H1 (cell line): Measurements from ENCODE around the gene SRD5A3. TPM values are rescaled to one million over a fixed set of nuclear protein-coding genes. Genes with fewer than 3 reads are reported as not detected.
"Not testable (repeated sequence)": the region's sequence is repeated elsewhere in the genome, so short reads cannot be mapped to it uniquely, and the experiment has no call there.

ENCODE experiments used
- CTCF ChIA-PET: fragments of 300-600 bp; sonication (Branson Sonifier 250); formaldehyde crosslinking; loops from one replicate; lab custom pipeline; 2021; ENCODE audit not compliant: partially characterized antibody; lab: Charles Lee
- POLR2A ChIA-PET: fragments of 300-600 bp; sonication (Branson Sonifier 250); formaldehyde crosslinking; loops from one replicate; lab custom pipeline; 2021; ENCODE audit warnings: inconsistent platforms; ENCODE audit not compliant: partially characterized antibody; lab: Charles Lee
- DNase-seq, 2 experiments: peaks; one replicate each; pipeline versions ENCODE4 v3.0.0 to v3.0.0-alpha.2; 2010 to 2022; ENCODE audit warnings: low spot score in 2 of 2, low read depth in 1 of 2, mixed read lengths in 1 of 2
- FAIRE-seq: peaks from 2 replicates; lab custom pipeline; 2011; peaks lifted over from hg19 to GRCh38; lab: Jason Lieb, UNC
- H2AFZ ChIP-seq: 2 replicates; pipeline ENCODE4 v1.8.1; 2012; ENCODE audit warnings: low read length, inconsistent platforms
- H2AK5ac ChIP-seq: 2 replicates; pipeline ENCODE4 v1.6.1; 2013; ENCODE audit warnings: low read depth, low read length
- H2BK120ac ChIP-seq: replicated peaks from 2 replicates; pipeline ENCODE3; 2013; ENCODE audit warnings: low read depth, low read length, inconsistent platforms
- H2BK12ac ChIP-seq: 2 replicates; pipeline ENCODE4 v1.6.1; 2013; ENCODE audit warnings: low read depth, low read length
- H2BK15ac ChIP-seq: 2 replicates; pipeline ENCODE4 v1.6.1; 2013; ENCODE audit warnings: low read length
- H2BK20ac ChIP-seq: 2 replicates; pipeline ENCODE4 v1.6.1; 2013; ENCODE audit warnings: low read length
- H2BK5ac ChIP-seq: 2 replicates; pipeline ENCODE4 v1.6.1; 2013; ENCODE audit warnings: low read depth, low read length
- H3K14ac ChIP-seq: 2 replicates; pipeline ENCODE4 v1.6.1; 2013; ENCODE audit warnings: inconsistent platforms; ENCODE audit not compliant: insufficient read length
- H3K18ac ChIP-seq: 2 replicates; pipeline ENCODE4 v1.6.1; 2013; ENCODE audit warnings: low read length; ENCODE audit errors: extremely low read depth
- H3K23ac ChIP-seq: 2 replicates; pipeline ENCODE4 v1.6.1; 2013; ENCODE audit warnings: inconsistent platforms; ENCODE audit not compliant: insufficient read length
- H3K23me2 ChIP-seq: 2 replicates; pipeline ENCODE4 v1.6.1; 2013; ENCODE audit warnings: low read depth, low read length
- H3K27ac ChIP-seq: 2 replicates; pipeline ENCODE4 v1.6.1; 2011; ENCODE audit warnings: low read depth, low read length, inconsistent platforms
- H3K27me3 ChIP-seq, 4 experiments: replicated peaks in 1 of 4; 1 replicate in 1 of 4; 2 replicates in 3 of 4; pipeline versions ENCODE4 v1.6.1 to v1.8.1; 2011 to 2013; ENCODE audit warnings: low read length in 3 of 4, mild to moderate bottlenecking in 3 of 4, inconsistent platforms in 2 of 4, mixed read lengths in 2 of 4, moderate library complexity in 1 of 4; ENCODE audit not compliant: control insufficient read depth in 3 of 4, insufficient read depth in 3 of 4; ENCODE audit errors: extremely low read depth in 1 of 4
- H3K36me3 ChIP-seq, 4 experiments: 2 replicates each; pipeline versions ENCODE4 v1.6.1 to v1.8.1; 2011 to 2013; ENCODE audit warnings: mild to moderate bottlenecking in 4 of 4, low read length in 3 of 4, moderate library complexity in 2 of 4, control low read depth in 1 of 4, inconsistent platforms in 1 of 4; ENCODE audit not compliant: insufficient read depth in 4 of 4, control insufficient read depth in 2 of 4
- H3K4ac ChIP-seq: replicated peaks from 2 replicates; pipeline ENCODE3; 2013; ENCODE audit warnings: low read length, low read depth, mixed read lengths, inconsistent platforms; ENCODE audit not compliant: insufficient read length
- H3K4me1 ChIP-seq, 4 experiments: replicated peaks in 1 of 4; 1 replicate in 1 of 4; 2 replicates in 3 of 4; pipeline versions ENCODE4 v1.6.1 to v1.8.1; 2011 to 2013; ENCODE audit warnings: low read length in 3 of 4, inconsistent platforms in 2 of 4, mixed read lengths in 1 of 4; ENCODE audit not compliant: insufficient read depth in 4 of 4, control insufficient read depth in 3 of 4
- H3K4me2 ChIP-seq, 2 experiments: 2 replicates each; pipeline versions ENCODE4 v1.6.1 to v1.8.1; 2011 to 2013; ENCODE audit warnings: low read depth in 2 of 2, low read length in 2 of 2, control low read depth in 1 of 2, inconsistent platforms in 1 of 2, mild to moderate bottlenecking in 1 of 2; ENCODE audit not compliant: insufficient read depth in 1 of 2
- H3K4me3 ChIP-seq, 4 experiments: fragments of 200-600, 300-600 bp in 1 of 4; sonication (generic), shearing (Covaris generic), sonication (Bioruptor Twin) in 1 of 4; 2 replicates each; pipeline versions ENCODE4 v1.5.1 to v1.8.1; 2011 to 2016; ENCODE audit warnings: low read length in 4 of 4, low read depth in 3 of 4, control low read depth in 2 of 4, inconsistent platforms in 2 of 4, mild to moderate bottlenecking in 2 of 4, mixed read lengths in 1 of 4, moderate library complexity in 1 of 4; ENCODE audit not compliant: insufficient read depth in 2 of 4; ENCODE audit errors: extremely low read depth in 1 of 4
- H3K56ac ChIP-seq: replicated peaks from 2 replicates; pipeline ENCODE3; 2013; ENCODE audit warnings: low read depth, mild to moderate bottlenecking, mixed read lengths, low read length, inconsistent platforms; ENCODE audit not compliant: insufficient read length
- H3K79me1 ChIP-seq: 2 replicates; pipeline ENCODE4 v1.6.1; 2013; ENCODE audit warnings: low read depth, low read length, control low read depth
- H3K79me2 ChIP-seq, 2 experiments: 2 replicates each; pipeline versions ENCODE4 v1.6.1 to v1.8.1; 2012 to 2013; ENCODE audit warnings: low read length in 2 of 2, mild to moderate bottlenecking in 2 of 2, inconsistent platforms in 1 of 2; ENCODE audit not compliant: insufficient read depth in 2 of 2, control insufficient read depth in 1 of 2
- H3K9ac ChIP-seq, 4 experiments: replicated peaks in 1 of 4; 1 replicate in 1 of 4; 2 replicates in 3 of 4; pipeline versions ENCODE4 v1.6.1 to v1.8.1; 2011 to 2013; ENCODE audit warnings: low read depth in 3 of 4, low read length in 3 of 4, control low read depth in 2 of 4, mild to moderate bottlenecking in 2 of 4, moderate library complexity in 2 of 4, inconsistent platforms in 1 of 4; ENCODE audit errors: extremely low read depth in 1 of 4
- H3K9me3 ChIP-seq, 2 experiments: 2 replicates each; pipeline versions ENCODE4 v1.6.1 to v1.8.1; 2012 to 2013; ENCODE audit warnings: mild to moderate bottlenecking in 2 of 2, moderate library complexity in 2 of 2, control low read depth in 1 of 2, inconsistent platforms in 1 of 2, low read depth in 1 of 2, low read length in 1 of 2, mixed read lengths in 1 of 2; ENCODE audit not compliant: insufficient read depth in 2 of 2
- H4K20me1 ChIP-seq, 2 experiments: replicated peaks in 1 of 2; 2 replicates each; pipeline versions ENCODE3 to v1.8.1; 2011 to 2013; ENCODE audit warnings: inconsistent platforms in 2 of 2, low read length in 2 of 2, mild to moderate bottlenecking in 1 of 2; ENCODE audit not compliant: insufficient read depth in 2 of 2, control insufficient read depth in 1 of 2
- H4K5ac ChIP-seq: 2 replicates; pipeline ENCODE4 v1.6.1; 2013; ENCODE audit warnings: low read length, low read depth, mixed read lengths, inconsistent platforms; ENCODE audit not compliant: insufficient read length
- H4K8ac ChIP-seq: 2 replicates; pipeline ENCODE4 v1.8.0; 2013; ENCODE audit warnings: mild to moderate bottlenecking, moderate library complexity, low read length, inconsistent platforms; ENCODE audit not compliant: insufficient read depth; ENCODE audit errors: extremely low read depth
- H4K91ac ChIP-seq: replicated peaks from 2 replicates; pipeline ENCODE3; 2013; ENCODE audit warnings: low read length, mixed read lengths, inconsistent platforms; ENCODE audit not compliant: insufficient read length
- POLR2AphosphoS5 ChIP-seq: IDR thresholded peaks from 2 replicates; pipeline ENCODE4 v1.6.1; 2011; ENCODE audit warnings: low read depth, low read length
- RFX5 ChIP-seq: IDR thresholded peaks from 2 replicates; pipeline ENCODE4 v1.6.1; 2011; ENCODE audit warnings: low read depth, low read length, improper control_type of control experiment, borderline replicate concordance
- WGBS, 2 experiments: shearing (Covaris generic) in 1 of 2; methylation state at CpG; one replicate each; pipeline versions ENCODE4 v1.1.6 to v1.1.7; 2013 to 2015; ENCODE audit warnings: low lambda C conversion rate in 2 of 2, mixed read lengths in 2 of 2, inconsistent platforms in 1 of 2, low coverage in 1 of 2, missing lambda C conversion rate in 1 of 2; ENCODE audit not compliant: insufficient replicate concordance in 2 of 2, insufficient coverage in 1 of 2, insufficient read length in 1 of 2; ENCODE audit errors: extremely low coverage in 1 of 2, missing lambda C conversion rate in 1 of 2; 5-methylcytosine and 5-hydroxymethylcytosine counted together
- polyA plus RNA-seq, 7 experiments: library from polyadenylated mRNA; depleted of rRNA in 3 of 7; stranded (reverse) in 5 of 7; unstranded in 2 of 7; fragments of >200 nt in 5 of 7; fragments of 200-250 nt in 2 of 7; gene quantifications; 1 replicate in 5 of 7; 2 replicates in 1 of 7; 4 replicates in 1 of 7; pipeline versions ENCODE4 v1.2.1 to v1.2.3, GENCODE V29; 2011 to 2013; ENCODE audit warnings: missing spikeins in 2 of 7, mixed read lengths in 2 of 7
- total RNA-seq: library from RNA; stranded (reverse); fragmentation: NEBNext Ultra II Directional; extraction: Animal tissue kit (Norgen Biotek cat#: 25700); gene quantifications from 2 replicates; pipeline ENCODE4 v1.2.1, GENCODE V29; 2021

Gene SRD5A3
- total and polyA plus RNA-seq, 2 of the 8 experiments (the other 6 are each of a cell fraction or from before 2014, with no cell fraction given): 19.6 to 34.6 TPM

DNA sequence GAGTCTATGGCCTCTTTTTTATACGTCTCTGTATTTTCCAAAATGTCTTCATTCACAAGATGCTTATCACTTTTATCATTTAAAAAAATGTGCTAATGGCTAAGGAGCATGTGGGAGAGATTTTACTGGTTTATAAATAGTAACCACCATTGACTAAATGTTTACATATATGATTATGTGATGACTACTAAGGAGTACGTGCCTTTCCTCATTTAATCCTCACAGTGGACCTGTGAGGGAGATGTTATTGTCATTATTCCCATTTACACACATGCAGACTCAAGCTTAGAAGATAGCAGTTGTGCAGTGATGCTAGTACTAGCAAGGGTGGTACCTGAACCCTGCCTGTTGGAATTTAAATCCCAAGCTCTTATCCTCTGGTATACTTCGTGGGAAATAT is 2.4 kb downstream of the SRD5A3 start (continued):
- TF ChIP-seq POLR2AphosphoS5 (no peak), RFX5 (no peak)

DNA sequence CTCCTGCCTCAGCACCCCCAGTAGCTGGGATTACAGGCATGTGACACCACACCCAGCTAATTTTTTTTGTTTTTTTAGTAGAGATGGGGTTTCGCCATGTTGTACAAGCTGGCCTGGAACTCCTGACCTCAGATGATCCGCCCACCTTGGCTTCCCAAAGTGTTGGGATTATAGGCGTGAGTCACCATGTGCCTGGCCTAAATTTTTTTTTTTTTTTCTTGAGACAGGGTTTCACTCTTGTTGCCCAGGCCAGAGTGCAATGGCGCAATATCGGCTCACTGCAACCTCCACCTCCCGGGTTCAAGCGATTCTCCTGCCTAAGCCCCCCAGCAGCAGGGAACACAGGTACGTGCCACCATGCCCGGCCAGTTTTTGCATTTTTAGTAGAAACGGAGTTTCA is 4.8 kb downstream of the SRD5A3 start:
- not testable (repeated sequence) for H2BK12ac ChIP-seq, FAIRE-seq, H3K9ac ChIP-seq, H2AK5ac ChIP-seq, DNase-seq, H2BK5ac ChIP-seq, H3K14ac ChIP-seq, H3K23me2 ChIP-seq, H2BK120ac ChIP-seq, H3K27ac ChIP-seq, H2AFZ ChIP-seq, H4K20me1 ChIP-seq, H3K79me2 ChIP-seq, H3K4me2 ChIP-seq, H3K79me1 ChIP-seq, H3K4ac ChIP-seq, H4K8ac ChIP-seq, H2BK15ac ChIP-seq, H3K27me3 ChIP-seq, H3K4me3 ChIP-seq, H2BK20ac ChIP-seq, H3K4me1 ChIP-seq, H4K91ac ChIP-seq, H3K18ac ChIP-seq, H3K23ac ChIP-seq, H3K9me3 ChIP-seq, H4K5ac ChIP-seq, H3K56ac ChIP-seq
- peaks cover 0 to 13% (median 0%) of the 10 kb centered on the region in 4 experiments; a peak in 2 of 8 replicates for H3K36me3 ChIP-seq
- CTCF ChIA-PET: interaction anchor here (0.6 to 1.1 kb wide), 4 partner anchors 29 to 117 kb away, joined by 3 read pairs; no protein-coding TSS in a partner anchor
- WGBS, 2 experiments: 95% methylated on average over 10 of the region's 10 CpGs; no CpG with 5 or more reads in 1 of the 2 experiments
- POLR2A ChIA-PET: interaction anchor here (0.6 to 1.7 kb wide), 3 partner anchors 45 to 380 kb away, joined by 3 to 6 read pairs (median 3); partner anchors contain the start of gene TMEM165
